IMR-90 (cell line): ENCODE measurements around the gene CAMK2D. TPM values are rescaled to one million over a fixed set of nuclear protein-coding genes. Genes with fewer than 3 reads are reported as not detected.
A peak's percentile ranks its signal among the peaks of the same experiment; 100 is the strongest.

Experiments
- ATAC-seq: fragments of 200-7000 bp; cut with Tn5 transposase; 2 replicates; pipeline ENCODE4 v1.9.1; 2020; ENCODE audit warnings: low read depth, mild to moderate bottlenecking, moderate library complexity
- BruUV-seq: library from RNA; stranded (reverse); fragments of 400-500 nt; replicated peaks from 2 replicates; lab custom pipeline; 2021; lab: Mats Ljungman, UMichigan
- CTCF ChIA-PET: fragments of 300-600 bp; formaldehyde crosslinking; extraction: SDS; loops from one replicate; lab custom pipeline; 2021; ENCODE audit warnings: antibody characterized with exemption; lab: Yijun Ruan, JAX
- POLR2A ChIA-PET: fragments of 300-600 bp; sonication (Branson Sonifier 250); formaldehyde crosslinking; loops from one replicate; lab custom pipeline; 2022; ENCODE audit warnings: antibody characterized with exemption; ENCODE audit not compliant: unreplicated experiment; lab: Charles Lee
- DNase-seq: peaks from one replicate; pipeline ENCODE4 v3.0.0; 2013
- H2AFZ ChIP-seq: replicated peaks from 2 replicates; pipeline ENCODE3; 2013; ENCODE audit warnings: low read length, mild to moderate bottlenecking; ENCODE audit not compliant: poor library complexity
- H2AK5ac ChIP-seq: 2 replicates; pipeline ENCODE4 v1.6.1; 2013; ENCODE audit warnings: low read depth, low read length, inconsistent platforms
- H2AK9ac ChIP-seq: replicated peaks from 2 replicates; pipeline ENCODE3; 2013; ENCODE audit warnings: mild to moderate bottlenecking, low read depth, low read length, moderate library complexity; ENCODE audit not compliant: poor library complexity
- H2BK120ac ChIP-seq: 2 replicates; pipeline ENCODE4 v1.6.1; 2013; ENCODE audit warnings: low read depth, low read length, inconsistent platforms
- H2BK15ac ChIP-seq: 3 replicates; pipeline ENCODE4 v1.6.1; 2013; ENCODE audit warnings: low read depth, low read length, inconsistent platforms
- H2BK20ac ChIP-seq: 2 replicates; pipeline ENCODE4 v1.6.1; 2013; ENCODE audit warnings: low read depth, mild to moderate bottlenecking, inconsistent platforms, low read length, moderate library complexity
- H2BK5ac ChIP-seq: 2 replicates; pipeline ENCODE4 v1.6.1; 2013; ENCODE audit warnings: mild to moderate bottlenecking, low read depth, low read length, inconsistent platforms; ENCODE audit not compliant: poor library complexity, severe bottlenecking
- H3K14ac ChIP-seq: replicated peaks from 2 replicates; pipeline ENCODE4 v1.6.1; 2013; ENCODE audit warnings: low read depth, low read length, inconsistent platforms
- H3K18ac ChIP-seq: 2 replicates; pipeline ENCODE4 v1.6.1; 2013; ENCODE audit warnings: low read depth, low read length, control low read depth
- H3K23ac ChIP-seq: 2 replicates; pipeline ENCODE4 v1.6.1; 2013; ENCODE audit warnings: low read depth, low read length, inconsistent platforms
- H3K27ac ChIP-seq: 2 replicates; pipeline ENCODE4 v1.5.1; 2013; ENCODE audit warnings: mild to moderate bottlenecking, control low read depth, low read length; ENCODE audit not compliant: insufficient read depth
- H3K27me3 ChIP-seq: 2 replicates; pipeline ENCODE4 v1.6.1; 2013; ENCODE audit warnings: low read length; ENCODE audit not compliant: control insufficient read depth, insufficient read depth
- H3K36me3 ChIP-seq: 2 replicates; pipeline ENCODE4 v1.6.1; 2013; ENCODE audit warnings: low read length, mixed read lengths; ENCODE audit not compliant: control insufficient read depth, insufficient read depth
- H3K4ac ChIP-seq: 2 replicates; pipeline ENCODE4 v1.6.1; 2013; ENCODE audit warnings: low read depth, low read length, inconsistent platforms
- H3K4me1 ChIP-seq: 2 replicates; pipeline ENCODE4 v1.6.1; 2013; ENCODE audit warnings: low read length, mixed read lengths; ENCODE audit not compliant: control insufficient read depth, insufficient read depth
- H3K4me2 ChIP-seq: 2 replicates; pipeline ENCODE4 v1.6.1; 2013; ENCODE audit warnings: low read depth, mild to moderate bottlenecking, control low read depth, low read length, moderate library complexity
- H3K4me3 ChIP-seq: 2 replicates; pipeline ENCODE4 v1.5.1; 2013; ENCODE audit warnings: low read depth, mild to moderate bottlenecking, control low read depth, low read length, moderate library complexity; ENCODE audit not compliant: insufficient read depth
- H3K56ac ChIP-seq: 2 replicates; pipeline ENCODE4 v1.6.1; 2013; ENCODE audit warnings: low read length, inconsistent platforms; ENCODE audit not compliant: insufficient read depth; ENCODE audit errors: extremely low read depth
- H3K79me1 ChIP-seq, 2 experiments: 2 replicates each; pipeline ENCODE4 v1.6.1; 2013; ENCODE audit warnings: low read length in 2 of 2, inconsistent platforms in 1 of 2, low read depth in 1 of 2
- H3K9ac ChIP-seq: 2 replicates; pipeline ENCODE4 v1.6.1; 2013; ENCODE audit warnings: low read depth, low read length, control low read depth
- H3K9me1 ChIP-seq: 2 replicates; pipeline ENCODE4 v1.6.1; 2013; ENCODE audit warnings: low read length, inconsistent platforms; ENCODE audit not compliant: insufficient read depth
- H3K9me3 ChIP-seq: 2 replicates; pipeline ENCODE4 v1.6.1; 2013; ENCODE audit warnings: low read length; ENCODE audit not compliant: control insufficient read depth, insufficient read depth
- H4K20me1 ChIP-seq: 2 replicates; pipeline ENCODE4 v1.6.1; 2013; ENCODE audit warnings: low read length, inconsistent platforms; ENCODE audit not compliant: insufficient read depth
- H4K5ac ChIP-seq: 2 replicates; pipeline ENCODE4 v1.6.1; 2013; ENCODE audit warnings: mild to moderate bottlenecking, low read depth, low read length, control low read depth
- H4K8ac ChIP-seq, 2 experiments: 2 replicates each; pipeline ENCODE4 v1.6.1; 2013; ENCODE audit warnings: low read depth in 2 of 2, low read length in 2 of 2, control low read depth in 1 of 2, inconsistent platforms in 1 of 2
- H4K91ac ChIP-seq: 2 replicates; pipeline ENCODE4 v1.6.1; 2013; ENCODE audit warnings: low read depth, low read length, inconsistent platforms; ENCODE audit not compliant: insufficient read depth
- BHLHE40 ChIP-seq: fragments of 150-350 bp; IDR thresholded peaks from 2 replicates; pipeline ENCODE4 v1.6.1; 2016; ENCODE audit warnings: mild to moderate bottlenecking, low read depth, low read length
- CEBPB ChIP-seq: IDR thresholded peaks from 2 replicates; pipeline ENCODE4 v1.6.1; 2012; ENCODE audit warnings: low read depth, low read length, improper control_type of control experiment
- CHD1 ChIP-seq: IDR thresholded peaks from 2 replicates; pipeline ENCODE4 v1.6.1; 2012; ENCODE audit warnings: low read depth, low read length, improper control_type of control experiment
- CTCF ChIP-seq: conservative IDR thresholded peaks from 2 replicates; pipeline ENCODE4 v1.5.1; 2012; ENCODE audit warnings: mild to moderate bottlenecking, low read depth, low read length, improper control_type of control experiment
- FOS ChIP-seq: fragments of 150-350 bp; IDR thresholded peaks from 2 replicates; pipeline ENCODE4 v1.6.1; 2016; ENCODE audit warnings: low read depth, low read length
- MAFK ChIP-seq: IDR thresholded peaks from 2 replicates; pipeline ENCODE4 v1.6.1; 2012; ENCODE audit warnings: low read depth, low read length, improper control_type of control experiment
- MAZ ChIP-seq: IDR thresholded peaks from 2 replicates; pipeline ENCODE4 v1.6.1; 2012; ENCODE audit warnings: low read depth, mild to moderate bottlenecking, low read length, improper control_type of control experiment, moderate library complexity, borderline replicate concordance
- NFE2L2 ChIP-seq: fragments of 150-350 bp; IDR thresholded peaks from 2 replicates; pipeline ENCODE4 v1.6.1; 2016; ENCODE audit warnings: low read depth, mild to moderate bottlenecking, low read length
- POLR2A ChIP-seq: IDR thresholded peaks from 2 replicates; pipeline ENCODE4 v1.6.1; 2012; ENCODE audit warnings: mild to moderate bottlenecking, low read depth, low read length
- RAD21 ChIP-seq: IDR thresholded peaks from 2 replicates; pipeline ENCODE4 v1.6.1; 2012; ENCODE audit warnings: low read length, improper control_type of control experiment
- RCOR1 ChIP-seq: IDR thresholded peaks from 2 replicates; pipeline ENCODE4 v1.6.1; 2012; ENCODE audit warnings: mild to moderate bottlenecking, low read length, improper control_type of control experiment; ENCODE audit not compliant: insufficient replicate concordance
- RFX5 ChIP-seq: IDR thresholded peaks from 2 replicates; pipeline ENCODE4 v1.8.0; 2012; ENCODE audit warnings: low read depth, mild to moderate bottlenecking, low read length, moderate library complexity
- SMC3 ChIP-seq: fragments of 150-350 bp; IDR thresholded peaks from 2 replicates; pipeline ENCODE4 v1.6.1; 2016; ENCODE audit warnings: low read depth, mild to moderate bottlenecking, antibody characterized with exemption, low read length, moderate library complexity
- WGBS, 2 experiments: methylation state at CpG; one replicate each; pipeline versions ENCODE4 v1.1.5 to v1.1.7; 2013; ENCODE audit warnings: missing lambda C conversion rate in 2 of 2; ENCODE audit not compliant: insufficient read length in 1 of 2; ENCODE audit errors: extremely low coverage in 2 of 2; 5-methylcytosine and 5-hydroxymethylcytosine counted together
- dilution Hi-C: fragments of 300-500 bp; cut with HindIII; formaldehyde crosslinking; loops from one replicate; pipeline ENCODE4 v1.14.3; 2018; ENCODE audit warnings: low sequenced_read_pairs; ENCODE audit not compliant: unreplicated experiment
- in situ Hi-C: fragments of 300-500 bp; cut with MboI; formaldehyde crosslinking; loops from 3 replicates; pipeline ENCODE4 v1.14.3; 2019; ENCODE audit warnings: low sequenced_read_pairs, inconsistent platforms, mixed read lengths
- intact Hi-C: fragments of 100-400 bp; cut with micrococcal nuclease; formaldehyde crosslinking; loops from 2 replicates; pipeline ENCODE4 v1.10.0; 2022
- polyA plus RNA-seq, 3 experiments: library from polyadenylated mRNA; depleted of rRNA; stranded (reverse); fragments of >200 nt; gene quantifications; 2 replicates each; pipeline ENCODE4 v1.2.3, GENCODE V29; 2012; ENCODE audit warnings: low replicate concordance in 1 of 3
- total RNA-seq: library from RNA; depleted of rRNA; stranded (reverse); fragments of >200 nt; gene quantifications from 2 replicates; pipeline ENCODE4 v1.2.3, GENCODE V29; 2012
- TF ChIP-seq, protein P1 (sequence below): fragments of 150-350 bp; IDR thresholded peaks from 2 replicates; pipeline ENCODE4 v1.6.1; 2017; ENCODE audit warnings: mild to moderate bottlenecking, antibody characterized with exemption, low read length, low read depth
- TF ChIP-seq, protein P2 (sequence below): fragments of 150-350 bp; IDR thresholded peaks from 2 replicates; pipeline ENCODE4 v1.6.1; 2016; ENCODE audit warnings: low read depth, mild to moderate bottlenecking, low read length, moderate library complexity, borderline replicate concordance

The CAMK2D gene
- total and polyA plus RNA-seq, 2 of the 4 experiments (the other 2 are of a cell fraction): 44.6 to 156 TPM

DNA sequence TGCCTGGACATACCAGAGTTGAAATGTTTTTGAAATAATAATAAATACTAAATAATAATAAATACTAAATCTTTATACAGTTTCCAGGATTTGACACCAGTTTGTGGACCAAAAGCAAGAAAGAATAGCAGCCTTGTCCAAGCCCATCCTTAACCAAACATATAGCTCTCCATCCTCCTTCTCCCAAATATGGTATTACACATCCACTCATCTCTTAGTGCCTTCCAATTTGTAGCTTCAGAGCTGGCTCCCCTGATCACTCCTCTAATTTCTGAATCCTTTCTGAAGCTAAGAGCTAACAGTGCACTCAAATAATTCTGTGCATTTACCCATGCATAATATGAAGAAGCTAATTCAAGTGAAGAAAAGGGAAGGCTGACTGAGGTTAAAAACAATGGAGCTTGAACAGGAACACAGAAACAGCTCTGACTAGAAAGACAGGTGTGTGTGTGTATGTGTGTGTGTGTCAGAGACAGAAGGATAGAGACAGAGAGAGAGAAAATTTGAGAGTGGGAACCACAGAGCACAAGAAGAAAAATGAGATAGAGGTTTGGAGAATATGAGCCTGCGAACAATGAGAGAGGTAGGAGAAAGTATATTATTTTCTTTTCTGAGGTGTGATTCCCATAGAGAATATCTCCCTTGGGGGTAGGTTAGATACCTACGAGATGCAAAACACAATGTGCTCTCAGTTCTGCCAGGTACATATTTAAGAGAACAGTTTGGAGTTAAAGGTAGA lies 123.5 kb downstream of the CAMK2D start:
- Histone ChIP-seq H3K23ac (0 out of 2 replicates have a peak overlapping the region, but pooled peaks have one; percentile 12), H3K79me1 (peaks cover 34 to 66% of the 10 kb centered on the region in 2 experiments), H2BK15ac (no peak overlapping the region), H3K9me1 (peaks cover 10% of the 10 kb centered on the region), H3K4ac (no peak overlapping the region), H3K9ac (no peak overlapping the region), H2AFZ (no peak overlapping the region), H3K14ac (no peak overlapping the region; the same call in 1 of the 2 replicates), H2BK20ac (peak overlapping the region; percentile 18; the same call in 1 of the 2 replicates), H2AK5ac (no peak overlapping the region), H4K5ac (no peak overlapping the region), H3K4me2 (no peak overlapping the region), H3K27me3 (no peaks in the 10 kb centered on the region), H4K91ac (no peak overlapping the region), H3K18ac (no peak overlapping the region; the same call in 1 of the 2 replicates), H3K36me3 (no peaks in the 10 kb centered on the region), H3K4me3 (no peak overlapping the region), H3K9me3 (no peaks in the 10 kb centered on the region), H4K8ac (no peak overlapping the region), H3K27ac (no peak overlapping the region), H2BK120ac (no peak overlapping the region), H2BK5ac (no peak overlapping the region), H3K56ac (no peak overlapping the region), H3K4me1 (peaks cover 15% of the 10 kb centered on the region), H2AK9ac (no peak overlapping the region), H4K20me1 (peaks cover 33% of the 10 kb centered on the region; the same call in 1 of the 2 replicates)
- CTCF ChIA-PET: interaction anchor here (0.5 to 0.7 kb wide), 2 partner anchors 21 to 747 kb away, joined by 3 read pairs; no protein-coding TSS in a partner anchor
- DNase-seq (no peak), ATAC-seq (peak; percentile 19; the same call in 1 of the 2 replicates)
- in situ Hi-C loops: no loop called here
- intact Hi-C loops: no loop called here
- BruUV-seq: no TSS peak
- POLR2A ChIA-PET: no interaction called here
- WGBS, 2 experiments: no CpG with 5 or more reads among the region's 2 CpGs
- dilution Hi-C loops: no loop called here
- TF ChIP-seq, protein P1, sequence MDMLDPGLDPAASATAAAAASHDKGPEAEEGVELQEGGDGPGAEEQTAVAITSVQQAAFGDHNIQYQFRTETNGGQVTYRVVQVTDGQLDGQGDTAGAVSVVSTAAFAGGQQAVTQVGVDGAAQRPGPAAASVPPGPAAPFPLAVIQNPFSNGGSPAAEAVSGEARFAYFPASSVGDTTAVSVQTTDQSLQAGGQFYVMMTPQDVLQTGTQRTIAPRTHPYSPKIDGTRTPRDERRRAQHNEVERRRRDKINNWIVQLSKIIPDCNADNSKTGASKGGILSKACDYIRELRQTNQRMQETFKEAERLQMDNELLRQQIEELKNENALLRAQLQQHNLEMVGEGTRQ: no peak
- TF ChIP-seq MAZ (no peak), POLR2A (no peak), CHD1 (no peak), RAD21 (no peak), MAFK (no peak), CEBPB (no peak), RFX5 (no peak), NFE2L2 (no peak), SMC3 (no peak), RCOR1 (no peak), BHLHE40 (no peak), FOS (no peak), CTCF (no peak)
- TF ChIP-seq, protein P2, sequence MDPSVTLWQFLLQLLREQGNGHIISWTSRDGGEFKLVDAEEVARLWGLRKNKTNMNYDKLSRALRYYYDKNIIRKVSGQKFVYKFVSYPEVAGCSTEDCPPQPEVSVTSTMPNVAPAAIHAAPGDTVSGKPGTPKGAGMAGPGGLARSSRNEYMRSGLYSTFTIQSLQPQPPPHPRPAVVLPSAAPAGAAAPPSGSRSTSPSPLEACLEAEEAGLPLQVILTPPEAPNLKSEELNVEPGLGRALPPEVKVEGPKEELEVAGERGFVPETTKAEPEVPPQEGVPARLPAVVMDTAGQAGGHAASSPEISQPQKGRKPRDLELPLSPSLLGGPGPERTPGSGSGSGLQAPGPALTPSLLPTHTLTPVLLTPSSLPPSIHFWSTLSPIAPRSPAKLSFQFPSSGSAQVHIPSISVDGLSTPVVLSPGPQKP: no peak
